ENCODE results near the gene CLSTN2.

CLSTN2 gene

DNA sequence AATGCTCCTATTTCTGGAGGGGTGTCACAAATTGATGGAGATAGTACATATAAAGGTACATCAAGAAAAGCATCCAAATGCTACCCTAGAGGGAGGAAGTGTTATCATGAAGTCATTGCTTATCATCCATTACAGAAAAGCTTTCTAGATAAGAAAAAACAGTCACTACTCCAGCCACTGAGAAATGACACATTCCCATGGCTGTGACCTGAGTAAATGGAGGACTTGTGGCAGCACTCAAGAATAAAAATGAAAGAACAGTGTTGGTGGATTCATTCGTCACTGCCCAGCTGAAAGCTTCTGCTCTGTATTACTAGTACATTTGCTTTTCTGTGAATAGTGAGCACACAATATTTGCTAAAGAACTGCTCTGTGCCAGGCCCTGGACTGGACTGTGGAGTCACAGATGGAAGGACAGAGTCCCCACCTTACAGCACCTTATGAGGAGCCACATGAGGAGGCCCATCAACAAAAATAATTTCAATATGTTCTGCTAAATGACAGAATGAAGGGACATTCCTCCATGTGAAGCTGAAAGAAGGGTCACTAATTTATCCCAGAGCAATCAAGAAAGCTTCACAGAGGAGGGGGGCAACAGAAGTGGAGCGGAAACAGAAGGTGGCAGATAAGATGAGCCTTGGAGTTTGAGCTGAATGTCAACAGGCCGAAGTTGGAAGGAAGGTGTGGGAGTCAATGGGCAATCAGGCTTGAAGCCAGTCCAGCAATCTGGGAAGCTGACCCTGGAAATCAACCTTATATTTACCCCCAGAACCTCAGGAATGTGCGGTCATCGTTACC is 399.3 kb downstream of the CLSTN2 start:
- DNase-seq = no peak

DNA sequence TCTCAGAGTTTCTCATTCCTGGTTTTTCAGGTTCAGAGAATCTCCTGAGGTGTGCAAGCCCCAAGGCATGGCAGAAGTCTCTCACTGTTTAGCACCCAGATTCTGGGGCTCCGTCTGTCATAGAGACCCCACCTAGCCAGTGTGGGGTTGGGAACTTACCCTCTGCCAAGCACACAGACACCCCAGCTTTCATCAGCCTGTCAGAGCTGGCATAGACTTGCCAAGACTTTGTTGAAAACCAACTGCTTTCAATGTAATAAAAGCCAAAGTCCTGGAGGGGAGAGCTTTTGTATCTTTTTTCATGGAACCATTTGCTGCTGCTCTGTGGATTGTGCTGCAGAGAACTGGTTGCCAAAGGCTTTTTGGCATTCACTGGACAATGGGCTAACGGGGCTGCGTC is 401.5 kb downstream of the CLSTN2 start:
- no peak for DNase-seq

DNA sequence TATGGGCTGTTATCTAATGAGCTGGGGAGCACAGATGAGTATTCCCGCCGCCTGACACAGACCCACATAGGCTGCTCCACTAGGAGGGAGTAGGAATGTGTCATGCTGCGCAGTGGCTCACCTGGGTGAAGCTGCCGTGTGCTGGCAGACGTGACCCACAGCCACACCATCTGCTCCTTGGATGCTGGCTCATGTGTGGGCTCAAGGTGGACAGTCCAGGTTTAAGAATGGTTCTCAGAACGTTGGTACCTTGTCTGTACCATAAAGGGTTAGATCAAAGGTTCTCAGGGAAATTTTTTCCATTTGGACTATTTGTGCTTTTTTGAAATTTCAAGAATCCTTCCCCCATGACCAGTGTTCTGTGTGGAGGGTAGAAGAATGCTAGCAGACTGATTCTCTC is 403.9 kb downstream of the CLSTN2 start:
- no peak for DNase-seq

DNA sequence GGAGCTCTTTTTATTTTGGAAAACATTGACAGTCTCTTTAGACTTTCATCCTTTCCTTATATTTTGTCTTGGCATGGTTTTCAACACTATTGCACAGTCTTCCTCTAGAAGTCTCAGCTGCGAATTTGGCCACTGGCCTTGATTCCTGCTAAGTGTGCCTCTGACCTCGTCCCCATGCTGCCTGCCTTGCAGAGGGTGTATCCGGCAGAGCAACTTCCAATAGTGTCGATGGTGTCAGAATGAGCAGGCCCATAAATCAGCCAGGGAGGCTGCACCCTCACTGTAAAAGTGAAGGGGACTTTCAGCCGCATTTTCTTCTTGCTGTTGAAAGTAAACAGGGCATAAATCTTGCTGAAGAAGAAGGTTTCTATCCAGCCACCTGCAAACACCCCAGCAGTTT is 406.2 kb downstream of the CLSTN2 start:
- no peak for DNase-seq

DNA sequence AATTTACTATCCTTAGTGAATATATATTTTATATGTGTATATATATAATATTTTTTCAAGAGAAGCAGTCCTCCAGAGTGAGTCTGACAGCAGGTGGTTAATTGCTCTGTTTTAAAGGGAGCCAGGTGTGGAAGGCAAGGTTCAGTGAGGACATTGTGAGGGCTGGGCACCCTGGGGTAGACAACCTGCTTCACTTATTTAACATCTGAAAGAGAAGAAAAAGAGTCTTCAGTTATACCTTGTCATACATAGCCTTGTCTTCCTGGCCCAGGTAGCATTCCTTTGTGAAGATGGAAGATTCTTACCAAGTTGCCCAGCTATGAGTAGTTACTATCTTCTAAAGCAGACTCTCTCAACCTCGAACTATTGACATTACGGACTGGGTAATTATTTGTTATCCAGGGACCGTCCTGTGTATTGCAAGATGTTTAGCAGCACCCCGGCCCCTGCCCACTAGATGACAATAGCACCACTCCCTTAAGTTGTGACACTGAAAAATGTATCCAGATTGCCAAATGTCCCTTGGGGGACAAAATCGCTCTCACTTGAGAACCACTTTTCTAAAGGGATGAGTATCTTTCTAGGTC is 406.9 kb downstream of the CLSTN2 start:
- no peak for DNase-seq

DNA sequence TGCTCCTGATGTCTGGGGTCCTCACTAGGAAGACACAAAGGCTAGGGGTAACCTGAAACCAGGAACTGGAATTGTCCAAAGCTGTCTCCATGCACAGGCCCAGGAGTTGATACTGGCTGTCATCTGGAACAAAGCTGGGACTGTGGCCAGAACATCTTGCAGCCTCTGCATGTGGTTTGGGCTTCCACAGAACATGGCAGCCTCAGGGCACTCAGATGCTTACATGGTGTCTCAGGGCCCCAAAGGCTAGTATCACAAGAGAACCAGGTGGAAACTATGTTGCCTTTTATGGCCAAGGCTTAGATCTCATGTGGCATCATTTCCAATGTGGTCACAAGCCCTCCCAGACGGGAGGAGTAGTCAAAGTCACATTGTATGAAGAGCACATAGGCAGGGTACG is 407.7 kb downstream of the CLSTN2 start:
- no peak for DNase-seq

DNA sequence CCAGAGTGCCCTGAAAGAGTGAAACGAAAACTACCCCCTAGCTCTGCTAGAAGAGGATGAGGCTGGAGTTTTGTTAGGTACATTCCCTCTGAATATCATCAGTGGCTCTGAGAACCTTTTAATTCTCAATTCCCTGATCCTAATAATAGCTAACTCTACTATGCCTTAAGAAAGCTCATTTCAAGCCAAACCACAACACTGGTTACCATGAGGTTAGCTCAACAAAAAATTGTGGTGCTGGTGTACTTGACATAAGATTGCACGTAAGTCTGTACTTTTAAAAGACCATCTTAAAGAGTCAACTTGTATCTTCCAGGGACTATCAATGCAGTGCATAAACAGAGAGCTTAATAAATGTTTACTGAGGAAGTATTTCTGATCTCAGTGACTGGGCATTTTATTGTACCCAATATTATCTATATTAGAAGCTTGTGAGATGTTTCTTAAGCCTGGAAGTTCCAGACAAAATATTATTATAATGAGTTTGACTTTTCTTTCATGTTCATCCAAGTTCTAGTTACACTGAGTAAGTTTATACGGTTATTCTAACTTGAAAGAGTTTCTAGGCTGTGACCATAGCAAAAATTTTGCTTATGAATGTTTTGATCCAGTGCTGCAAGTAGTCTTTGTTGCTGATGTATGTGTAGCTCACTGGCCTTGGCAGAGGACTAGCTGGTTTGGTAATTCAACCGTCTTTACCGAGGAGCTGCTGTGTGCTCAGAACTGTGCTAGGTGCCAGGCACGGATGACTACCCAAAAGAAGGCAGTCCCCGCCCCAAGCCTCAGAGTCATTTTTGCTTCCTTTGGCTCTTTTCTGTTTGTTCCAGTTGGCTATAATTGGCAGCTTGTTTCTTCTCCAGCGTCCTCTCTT is 408.5 kb downstream of the CLSTN2 start:
- DNase-seq = no peak

DNA sequence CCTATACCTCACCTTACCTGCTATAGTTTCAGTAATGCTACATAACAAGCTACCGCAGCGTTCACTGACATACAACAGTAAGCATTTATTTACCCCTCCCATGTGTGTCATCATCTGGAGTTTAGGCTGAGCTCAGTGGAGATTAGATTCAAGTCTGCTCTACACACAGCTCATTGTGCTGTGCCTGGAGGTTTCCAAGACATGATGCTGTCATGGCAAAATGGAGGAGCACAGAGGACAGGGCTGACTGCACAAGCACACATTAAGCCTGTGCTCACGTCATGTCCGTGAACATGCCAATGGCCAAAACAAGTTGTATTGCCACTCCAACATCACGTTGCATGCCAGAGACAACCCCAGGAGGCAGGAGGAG is 409.1 kb downstream of the CLSTN2 start:
- no peak for DNase-seq

DNA sequence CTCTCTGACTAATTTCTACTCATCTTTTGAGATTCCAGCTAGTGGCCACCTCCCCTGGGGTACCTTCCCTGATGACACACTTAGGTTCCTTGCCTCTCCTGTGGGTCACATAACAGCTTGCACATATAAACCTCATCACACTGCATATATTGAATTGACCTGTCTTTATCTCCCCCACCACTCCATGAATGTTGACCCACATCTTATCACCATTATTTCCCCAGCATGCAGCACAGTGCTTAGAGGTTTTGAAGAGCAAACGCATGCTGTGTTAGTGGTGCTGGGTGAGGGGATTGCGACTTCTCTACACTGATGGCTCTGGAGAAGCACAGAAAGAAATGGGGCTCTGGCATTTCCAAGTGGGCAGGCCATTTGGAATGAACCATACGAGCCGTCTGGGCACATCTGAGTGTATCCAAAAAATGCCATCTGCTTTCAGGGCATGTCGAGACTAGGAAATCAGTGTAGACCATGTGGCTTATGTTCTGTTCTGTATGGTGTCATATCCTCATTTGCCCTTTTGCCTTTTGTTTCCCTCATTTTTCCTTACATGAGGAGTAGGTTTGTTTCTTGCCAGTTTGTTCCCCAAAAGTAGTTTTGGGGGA is 409.7 kb downstream of the CLSTN2 start:
- no peak for DNase-seq

DNA sequence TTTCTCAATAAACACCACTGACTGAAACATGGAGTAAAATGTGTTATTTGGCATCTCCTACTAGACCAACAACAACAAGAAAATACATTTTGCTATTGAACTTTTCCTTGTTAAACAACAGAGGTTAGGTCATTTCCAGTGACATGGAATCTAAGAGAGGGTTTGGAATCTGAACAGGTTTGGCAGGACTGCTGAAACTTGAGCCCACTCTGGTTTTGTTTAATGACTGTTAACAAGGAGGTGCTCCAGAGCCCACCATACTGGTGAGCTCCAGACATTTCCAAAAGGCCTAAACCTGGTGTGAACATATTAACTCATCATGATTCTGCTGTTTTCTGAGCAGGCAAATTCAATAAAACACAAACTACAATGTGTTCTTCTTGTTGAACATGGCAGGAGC is 412.2 kb downstream of the CLSTN2 start:
- no peak for DNase-seq

DNA sequence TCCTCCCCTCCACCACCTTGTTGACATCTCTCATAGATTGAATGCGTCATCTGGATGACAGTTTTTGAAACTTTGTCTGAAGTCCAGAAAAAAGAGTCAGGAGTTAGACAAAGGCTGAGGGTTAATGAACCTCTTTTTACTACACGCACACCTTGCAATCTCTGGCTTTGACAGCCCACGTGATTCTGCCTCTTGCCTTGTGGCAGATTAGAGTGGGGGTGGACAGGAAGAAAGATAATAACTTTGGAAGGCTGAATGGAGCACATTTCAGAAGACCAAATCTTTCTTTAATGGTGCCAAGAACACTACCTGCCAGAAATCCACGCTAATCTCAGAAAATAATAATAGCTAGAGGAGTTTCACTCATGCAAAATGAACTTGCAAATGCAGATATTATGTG is 415.0 kb downstream of the CLSTN2 start:
- DNase-seq = no peak

DNA sequence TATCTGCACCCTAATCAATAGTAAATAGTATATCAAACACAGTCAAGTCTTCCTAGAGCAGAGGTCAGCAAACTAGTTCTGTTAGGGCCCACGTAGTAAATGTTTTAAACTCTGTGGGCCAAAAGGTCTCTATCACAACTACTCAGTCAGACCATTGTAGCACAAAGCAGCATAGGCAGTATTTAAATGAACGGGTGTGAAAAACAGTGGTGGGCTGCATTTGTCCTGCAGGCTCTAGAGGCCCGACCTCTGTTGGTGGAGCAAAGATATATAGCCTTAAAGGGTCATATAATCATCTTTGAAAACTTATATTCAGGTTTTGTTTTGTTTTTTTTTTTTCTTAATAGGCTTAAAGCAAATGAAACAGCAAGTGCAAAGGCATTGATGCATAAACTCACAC is 416.5 kb downstream of the CLSTN2 start:
- no peak for DNase-seq

DNA sequence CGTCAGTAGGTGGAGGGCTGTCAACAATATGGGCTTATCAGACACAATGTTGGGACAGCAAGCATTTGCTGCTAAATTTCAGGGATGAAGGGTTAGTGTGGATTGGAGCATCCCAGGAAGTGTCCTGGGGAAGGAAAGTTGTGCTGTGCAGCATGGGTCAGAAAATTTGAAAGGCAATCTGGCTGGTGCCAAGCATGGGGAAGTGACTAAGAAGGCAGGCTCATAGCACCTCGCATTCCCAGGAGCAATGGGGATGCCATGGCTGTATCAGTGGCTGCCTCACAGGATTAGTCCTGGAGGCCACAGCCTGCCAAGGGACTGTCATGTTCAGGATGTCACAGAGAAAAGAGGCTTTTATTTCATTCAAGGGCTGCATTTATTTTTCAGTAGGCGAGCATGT is 420.5 kb downstream of the CLSTN2 start:
- no peak for DNase-seq

DNA sequence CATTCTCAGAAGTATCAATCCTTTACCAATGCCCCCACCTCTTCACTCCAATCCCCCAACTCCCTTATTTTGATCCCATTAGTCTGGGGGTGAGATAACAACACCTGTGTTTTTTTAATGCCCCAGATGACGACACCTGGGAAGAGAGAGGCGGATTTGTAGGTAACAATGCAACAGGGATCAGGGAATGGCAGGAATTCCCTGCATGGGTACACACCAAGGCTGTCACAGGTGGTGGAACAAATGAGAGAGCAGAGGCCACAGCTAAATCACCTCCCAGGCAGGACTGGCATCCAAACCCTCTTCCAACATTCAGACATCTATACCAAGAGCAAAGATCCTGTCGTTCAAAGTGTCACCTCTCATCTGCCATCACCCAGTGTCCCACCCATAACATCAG is 423.7 kb downstream of the CLSTN2 start:
- no peak for DNase-seq

DNA sequence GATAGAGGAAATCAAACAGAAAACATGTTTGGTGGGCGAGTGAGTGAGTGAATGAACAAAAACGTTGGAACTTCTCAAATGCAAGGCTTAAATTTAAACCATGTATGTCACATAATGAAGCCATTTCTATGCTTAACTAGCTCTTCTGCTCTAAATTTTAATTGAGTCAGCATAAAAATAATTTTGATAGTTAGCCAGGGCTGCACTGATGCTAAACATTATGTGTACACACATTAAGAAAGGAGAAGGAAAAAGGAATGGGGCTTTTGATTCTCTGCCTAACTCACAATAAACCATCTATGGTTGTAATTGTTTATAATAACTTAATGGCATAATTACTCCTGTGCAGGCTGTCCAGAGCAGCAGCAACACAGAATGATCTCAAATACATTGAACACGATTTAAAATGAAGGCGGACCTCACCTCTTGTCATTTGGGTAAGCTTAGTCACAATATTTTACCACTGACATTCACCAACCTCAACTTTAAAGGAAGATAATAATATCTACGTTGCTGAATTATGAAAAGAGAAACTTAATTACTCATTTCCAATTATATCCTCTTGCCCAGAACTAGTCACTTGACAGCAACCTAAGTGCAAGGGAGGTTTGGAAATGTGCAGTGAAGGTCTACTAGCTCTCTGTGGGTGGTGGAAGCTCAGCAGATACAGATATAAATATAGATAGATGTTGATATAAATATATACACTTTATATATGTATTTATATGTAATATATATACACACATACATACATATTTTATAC is 424.4 kb downstream of the CLSTN2 start:
- no peak for DNase-seq

DNA sequence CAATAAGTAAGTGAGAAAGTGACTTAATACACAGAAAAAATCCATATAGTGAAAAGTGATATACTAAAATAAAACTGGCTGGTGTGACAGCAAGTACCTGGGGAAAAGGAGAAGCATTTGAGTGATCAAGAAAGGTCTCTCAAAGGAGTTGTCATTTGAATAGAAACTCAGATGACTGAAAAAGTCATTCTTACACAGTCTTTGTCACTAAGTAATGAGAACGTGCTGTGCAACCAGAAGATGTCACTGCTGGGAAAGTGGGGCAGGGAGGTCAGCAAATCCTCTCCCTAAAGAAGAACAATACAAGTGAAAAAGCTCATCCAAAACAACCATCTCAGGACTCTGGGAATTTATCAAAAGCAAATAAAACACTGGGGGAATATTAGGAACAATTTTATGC is 425.3 kb downstream of the CLSTN2 start:
- no peak for DNase-seq

DNA sequence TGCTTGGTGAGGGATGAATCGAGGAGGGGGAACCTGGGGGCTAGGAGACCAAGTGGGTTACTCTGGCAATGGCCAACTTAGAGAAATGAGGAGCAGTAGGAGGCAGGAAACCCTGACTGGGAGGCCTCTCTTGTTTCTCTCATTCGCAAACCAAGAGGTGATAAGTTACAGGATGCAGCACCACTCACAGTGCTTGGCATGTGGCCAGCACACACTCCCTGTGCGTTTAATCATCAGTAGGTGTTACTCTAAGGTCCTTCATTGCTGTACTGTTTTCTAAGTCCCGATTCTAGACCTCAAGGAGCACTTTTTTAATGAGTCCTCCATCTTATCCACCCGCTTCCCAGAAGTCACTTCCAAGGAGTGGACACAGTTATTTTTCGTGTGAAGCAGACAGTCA is 428.8 kb downstream of the CLSTN2 start:
- DNase-seq = no peak

DNA sequence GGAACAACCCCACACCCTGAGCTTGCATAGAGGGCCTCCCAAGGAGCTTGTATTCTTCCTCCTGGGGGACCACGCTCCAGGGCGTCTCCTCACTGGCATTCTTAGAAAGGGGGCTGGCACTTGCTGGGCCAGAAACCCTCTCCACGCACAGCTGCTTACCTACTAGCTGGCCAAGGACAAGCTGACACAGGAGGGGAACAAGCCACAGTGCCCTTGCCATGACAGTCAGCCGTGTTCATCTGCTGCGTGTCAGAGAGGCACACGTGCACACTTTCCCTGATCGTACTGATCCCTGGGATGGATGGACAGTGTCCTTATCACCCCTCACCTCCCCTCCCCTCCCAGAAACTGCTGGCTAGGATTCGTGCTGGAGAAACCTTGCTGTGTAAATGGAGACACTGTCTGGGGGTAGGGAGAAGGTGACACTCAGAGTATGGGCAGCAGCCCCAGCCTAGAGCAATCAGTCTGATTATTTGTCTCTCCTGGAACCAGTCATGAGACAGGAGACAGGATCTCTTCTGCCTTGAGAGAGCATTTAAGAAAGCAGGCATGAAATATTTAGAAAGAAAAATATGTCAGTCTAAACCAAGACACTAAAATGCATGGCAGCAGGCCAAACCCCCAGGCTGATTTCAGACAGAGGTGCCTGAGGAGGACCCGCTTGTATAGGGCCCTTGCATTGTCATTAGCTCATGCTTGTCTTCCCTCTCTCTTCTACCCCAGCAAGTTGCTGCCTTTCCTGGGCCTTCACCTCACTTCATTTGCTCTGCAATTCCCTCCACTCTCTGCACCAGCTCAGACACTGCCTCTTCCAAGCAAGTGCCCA is 431.1 kb downstream of the CLSTN2 start:
- no peak for DNase-seq

DNA sequence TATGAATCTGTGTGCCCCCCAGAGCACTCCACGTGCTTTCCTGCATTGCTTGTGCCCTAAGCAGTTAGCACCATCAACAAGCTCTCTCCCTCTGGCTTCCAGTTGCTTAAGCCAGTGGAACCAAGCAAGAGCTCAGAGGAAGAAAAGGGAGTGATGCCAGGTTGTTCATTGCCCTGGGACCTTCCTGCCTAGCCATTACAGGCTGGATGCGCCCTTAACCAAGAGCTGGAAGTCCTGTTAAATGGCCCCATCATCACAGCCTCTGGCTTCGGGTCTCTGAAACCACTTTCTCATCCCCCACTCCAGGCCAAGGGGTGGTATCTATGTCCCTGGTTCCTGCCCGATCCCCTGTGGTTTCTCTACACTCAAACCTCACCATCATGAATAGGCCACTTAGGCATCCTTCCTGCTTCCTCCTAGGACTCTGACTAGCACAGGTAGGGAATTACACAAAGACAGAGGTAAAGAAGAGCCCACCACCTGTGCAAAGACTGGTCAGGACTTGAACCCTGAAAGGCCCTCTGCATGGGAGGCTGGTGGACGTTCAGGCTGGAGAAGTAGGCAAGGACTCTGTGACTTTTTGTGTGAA is 433.3 kb downstream of the CLSTN2 start:
- no peak for DNase-seq

DNA sequence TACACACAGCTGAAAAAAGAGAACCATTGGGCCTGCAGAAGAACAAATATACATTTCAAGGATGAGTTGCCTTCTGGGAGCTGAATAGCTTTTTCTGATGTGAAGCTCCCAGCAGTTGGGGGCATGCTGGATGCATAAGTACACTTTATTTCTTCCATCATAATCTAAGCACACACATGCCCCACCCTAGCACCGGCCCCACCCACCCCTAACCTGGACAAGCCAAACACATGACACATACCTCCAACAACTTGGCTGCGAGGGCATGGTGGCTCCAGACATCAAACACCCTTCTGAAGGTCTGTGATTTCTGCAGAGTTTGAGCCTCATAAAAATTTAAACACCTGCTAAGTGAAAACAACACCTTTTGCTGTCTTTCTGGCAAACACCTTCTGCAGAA is 435.7 kb downstream of the CLSTN2 start:
- no peak for DNase-seq

Measured in anterior cingulate cortex (tissue), 58 donors.